ENCODE data around the gene HRAS. TPM values are rescaled to one million over a fixed set of nuclear protein-coding genes. Genes with fewer than 3 reads are reported as not detected.
"Not testable (repeated sequence)": the region's sequence is repeated elsewhere in the genome, so short reads cannot be mapped to it uniquely, and the experiment has no call there.

HRAS gene
- total RNA-seq, 1 donor from 2014 or later: 150 TPM

GRCh38 chr11:518463-519202 is 16.7 kb downstream of the HRAS start:
- no peak for FAIRE-seq
- Histone ChIP-seq H3K36me3 (ENCODE audit: control insufficient read depth, insufficient read depth, low read length) (no peaks in the 10 kb centered on the region), H3K27me3 (ENCODE audit: control insufficient read depth, insufficient read depth, low read length) (no peaks in the 10 kb centered on the region), H3K4me3 (ENCODE audit: low read depth, low read length) (peak overlapping the region; percentile 2)
- TF ChIP-seq, protein P1, sequence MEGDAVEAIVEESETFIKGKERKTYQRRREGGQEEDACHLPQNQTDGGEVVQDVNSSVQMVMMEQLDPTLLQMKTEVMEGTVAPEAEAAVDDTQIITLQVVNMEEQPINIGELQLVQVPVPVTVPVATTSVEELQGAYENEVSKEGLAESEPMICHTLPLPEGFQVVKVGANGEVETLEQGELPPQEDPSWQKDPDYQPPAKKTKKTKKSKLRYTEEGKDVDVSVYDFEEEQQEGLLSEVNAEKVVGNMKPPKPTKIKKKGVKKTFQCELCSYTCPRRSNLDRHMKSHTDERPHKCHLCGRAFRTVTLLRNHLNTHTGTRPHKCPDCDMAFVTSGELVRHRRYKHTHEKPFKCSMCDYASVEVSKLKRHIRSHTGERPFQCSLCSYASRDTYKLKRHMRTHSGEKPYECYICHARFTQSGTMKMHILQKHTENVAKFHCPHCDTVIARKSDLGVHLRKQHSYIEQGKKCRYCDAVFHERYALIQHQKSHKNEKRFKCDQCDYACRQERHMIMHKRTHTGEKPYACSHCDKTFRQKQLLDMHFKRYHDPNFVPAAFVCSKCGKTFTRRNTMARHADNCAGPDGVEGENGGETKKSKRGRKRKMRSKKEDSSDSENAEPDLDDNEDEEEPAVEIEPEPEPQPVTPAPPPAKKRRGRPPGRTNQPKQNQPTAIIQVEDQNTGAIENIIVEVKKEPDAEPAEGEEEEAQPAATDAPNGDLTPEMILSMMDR (IDR thresholded peaks at IDR 0.05; ENCODE audit: insufficient read depth, low read length, severe bottlenecking): peak; percentile 86
- DNase-seq (ENCODE audit: low read depth): peak; percentile 93

DNA sequence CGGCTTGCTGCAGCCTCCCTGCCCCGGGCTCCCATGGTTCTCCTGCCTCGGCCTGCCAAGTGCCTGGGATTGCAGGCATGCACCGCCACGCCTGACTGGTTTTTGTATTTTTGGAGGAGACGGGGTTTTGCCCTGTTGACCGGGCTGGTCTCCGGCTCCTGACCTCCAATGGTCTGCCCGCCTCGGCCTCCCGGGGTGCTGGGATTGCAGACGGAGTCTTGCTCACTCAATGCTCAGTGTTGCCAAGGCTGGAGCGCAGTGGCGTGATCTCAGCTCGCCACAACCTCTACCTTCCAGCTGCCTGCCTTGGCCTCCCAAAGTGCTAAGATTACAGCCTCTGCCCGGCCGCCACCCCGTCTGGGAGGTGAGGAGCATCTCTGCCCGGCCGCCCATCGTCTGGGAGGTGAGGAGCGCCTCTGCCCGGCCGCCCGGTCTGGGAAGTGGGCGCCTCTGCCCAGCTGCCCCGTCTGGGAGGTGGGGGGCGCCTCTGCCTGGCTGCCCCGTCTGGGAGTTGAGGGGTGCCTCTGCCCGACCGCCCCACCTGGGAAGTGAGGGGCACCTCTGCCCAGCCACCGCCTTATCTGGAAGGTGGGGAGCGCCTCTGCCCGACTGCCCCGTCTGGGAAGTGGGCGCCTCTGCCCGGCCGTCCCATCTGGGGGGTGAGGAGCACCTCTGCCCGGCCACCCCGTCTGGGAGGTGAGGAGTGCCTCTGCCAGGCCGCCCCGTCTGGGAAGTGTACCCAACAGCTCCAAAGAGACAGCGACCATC is 18.3 kb downstream of the HRAS start:
- not testable (repeated sequence) for H3K36me3 ChIP-seq (ENCODE audit: control insufficient read depth, insufficient read depth, low read length); H3K27me3 ChIP-seq (ENCODE audit: control insufficient read depth, insufficient read depth, low read length); FAIRE-seq; DNase-seq (ENCODE audit: low read depth); H3K4me3 ChIP-seq (ENCODE audit: low read depth, low read length)

GRCh38 chr11:516400-516799 is 19.0 kb downstream of the HRAS start:
- Histone ChIP-seq H3K36me3 (ENCODE audit: control insufficient read depth, insufficient read depth, low read length) (peaks cover under 1% of the 10 kb centered on the region), H3K4me3 (ENCODE audit: low read depth, low read length) (no peak overlapping the region), H3K27me3 (ENCODE audit: control insufficient read depth, insufficient read depth, low read length) (no peaks in the 10 kb centered on the region)
- TF ChIP-seq, protein P1 (IDR thresholded peaks at IDR 0.05; ENCODE audit: insufficient read depth, low read length, severe bottlenecking): no peak
- DNase-seq (ENCODE audit: low read depth) (no peak), FAIRE-seq (no peak)

DNA sequence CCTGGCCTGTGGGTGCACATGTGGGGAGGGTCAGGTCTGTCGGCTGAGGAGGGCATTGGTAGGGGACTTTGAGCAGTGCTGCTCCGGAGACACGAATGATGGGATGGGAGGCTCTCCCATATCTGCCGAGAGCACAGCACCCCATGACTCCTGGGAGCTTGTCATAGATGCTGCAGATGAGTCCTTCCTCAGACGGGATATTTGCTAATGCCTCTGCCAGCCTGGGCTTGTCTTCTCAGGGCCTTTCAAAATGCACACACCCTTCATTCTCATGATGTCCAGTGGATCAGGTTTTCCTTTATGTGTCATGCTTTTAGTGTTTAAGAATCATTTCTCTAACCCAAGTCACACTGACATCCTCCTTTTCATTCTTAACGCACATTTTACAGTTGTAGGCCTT is 20.2 kb downstream of the HRAS start:
- no peak overlapping the region for H3K4me3 ChIP-seq (ENCODE audit: low read depth, low read length)
- no peaks in the 10 kb centered on the region for H3K27me3 ChIP-seq (ENCODE audit: control insufficient read depth, insufficient read depth, low read length)
- peaks cover 3% of the 10 kb centered on the region for H3K36me3 ChIP-seq (ENCODE audit: control insufficient read depth, insufficient read depth, low read length)
- TF ChIP-seq, protein P1 (IDR thresholded peaks at IDR 0.05; ENCODE audit: insufficient read depth, low read length, severe bottlenecking): no peak
- FAIRE-seq (peak; percentile 99), DNase-seq (ENCODE audit: low read depth) (peak; percentile 100)

DNA sequence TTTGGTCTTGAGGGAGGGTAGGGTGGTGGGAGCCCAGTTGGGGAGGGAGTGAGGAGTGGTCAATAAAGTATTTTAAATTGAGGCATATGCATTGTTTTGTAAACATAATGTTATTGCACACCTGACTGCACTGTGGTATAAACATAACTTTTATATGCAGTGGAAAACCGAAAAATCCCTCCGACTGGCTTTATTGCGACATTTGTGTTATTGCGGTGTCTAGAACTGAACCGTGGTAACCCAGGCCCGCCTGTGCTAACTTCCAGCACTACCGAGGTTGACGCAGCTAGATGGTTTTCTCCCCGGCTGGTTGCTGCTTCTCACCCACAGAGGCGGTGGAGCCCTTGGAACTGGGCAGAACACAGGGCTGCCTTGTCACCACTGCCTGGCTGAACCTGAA is 20.8 kb downstream of the HRAS start:
- DNase-seq (ENCODE audit: low read depth) (no peak), FAIRE-seq (no peak)
- TF ChIP-seq, protein P1 (IDR thresholded peaks at IDR 0.05; ENCODE audit: insufficient read depth, low read length, severe bottlenecking): no peak
- H3K27me3 ChIP-seq (ENCODE audit: control insufficient read depth, insufficient read depth, low read length): no peaks in the 10 kb centered on the region
- H3K36me3 ChIP-seq (ENCODE audit: control insufficient read depth, insufficient read depth, low read length): peaks cover 6% of the 10 kb centered on the region
- no peak overlapping the region for H3K4me3 ChIP-seq (ENCODE audit: low read depth, low read length)

DNA sequence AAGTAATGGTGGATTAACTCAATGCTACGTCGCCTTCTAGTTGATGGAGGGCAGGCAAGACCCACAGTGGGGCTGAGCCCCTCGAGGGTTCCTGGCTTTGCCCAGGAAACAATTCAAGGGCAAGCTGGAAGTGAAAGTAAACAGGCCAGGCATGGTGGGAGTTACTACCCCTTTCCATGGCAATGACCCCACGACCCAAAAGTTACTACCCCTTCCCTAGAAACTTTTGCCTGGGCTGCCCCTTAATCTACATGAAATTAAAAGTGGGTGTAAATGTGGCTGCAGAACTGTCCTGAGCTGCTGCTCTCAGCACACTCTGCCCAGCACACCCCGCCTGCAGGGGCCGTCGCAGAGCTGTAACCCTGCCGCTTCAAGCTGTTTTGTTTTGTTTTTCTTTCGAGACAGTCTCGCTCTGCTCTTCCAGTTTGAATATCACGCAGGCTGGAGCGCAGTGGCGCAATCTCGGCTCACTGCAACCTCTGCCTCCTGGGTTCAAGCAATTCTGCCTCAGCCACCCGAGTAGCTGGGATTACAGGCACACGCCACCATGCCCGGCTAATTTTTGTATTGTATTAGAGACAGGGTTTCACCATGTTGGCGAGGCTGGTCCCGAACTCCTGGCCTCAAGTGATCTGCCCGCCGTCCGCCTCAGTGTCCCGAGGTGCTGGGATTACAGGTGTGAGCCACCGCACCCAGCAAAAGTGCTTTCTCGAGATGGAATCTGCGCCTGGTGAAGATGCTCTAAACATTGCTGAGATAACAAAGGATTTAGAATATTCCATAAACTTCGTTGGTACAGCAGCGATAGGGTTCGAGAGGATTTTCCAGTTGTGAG is 22.4 kb downstream of the HRAS start:
- Histone ChIP-seq H3K36me3 (ENCODE audit: control insufficient read depth, insufficient read depth, low read length) (peaks cover 8% of the 10 kb centered on the region), H3K27me3 (ENCODE audit: control insufficient read depth, insufficient read depth, low read length) (no peaks in the 10 kb centered on the region), H3K4me3 (ENCODE audit: low read depth, low read length) (no peak overlapping the region)
- no peak for DNase-seq (ENCODE audit: low read depth)
- no peak for FAIRE-seq
- TF ChIP-seq, protein P1 (IDR thresholded peaks at IDR 0.05; ENCODE audit: insufficient read depth, low read length, severe bottlenecking): no peak
